GM19452 (cell line): ENCODE data around the gene ICA1.
A peak's percentile ranks its signal among the peaks of the same experiment; 100 is the strongest.

ENCODE experiments used
- ATAC-seq: cut with Tn5 transposase; IDR thresholded peaks from one replicate; pipeline ENCODE4 v1.9.1; 2021; ENCODE audit not compliant: unreplicated experiment

The ICA1 gene

GRCh38 chr7:8135417-8135816, 126.5 kb downstream of the ICA1 start:
- no peak for ATAC-seq

DNA sequence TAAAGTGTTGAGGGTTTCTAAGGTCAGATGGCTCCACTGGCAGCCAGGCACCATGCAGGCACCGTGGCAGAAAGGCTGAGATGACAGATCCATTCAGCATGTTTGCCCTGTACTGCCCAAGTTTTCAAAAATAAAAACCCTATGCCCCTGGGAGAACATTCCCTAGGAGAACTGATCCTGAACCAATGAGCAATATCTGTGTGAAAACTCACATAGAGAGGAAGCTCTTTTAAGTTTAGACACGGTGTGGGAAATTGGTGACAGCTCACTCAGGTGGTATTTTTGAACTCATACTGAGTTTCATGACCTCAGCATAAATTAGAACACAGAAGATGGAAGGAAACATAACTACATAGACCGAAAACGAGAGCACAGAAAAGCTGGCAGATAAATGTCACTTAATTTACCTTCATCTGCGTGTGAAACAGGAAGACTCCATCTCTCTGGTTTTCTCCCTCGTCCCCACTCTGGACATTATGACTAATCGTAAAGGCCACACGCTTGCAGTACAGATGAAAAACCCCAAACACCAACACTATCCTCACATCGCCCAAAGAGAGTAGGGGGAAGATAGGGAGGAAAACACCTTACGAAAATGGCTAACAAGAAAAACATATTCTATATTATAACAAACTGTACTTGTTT, 127.8 kb downstream of the ICA1 start:
- ATAC-seq = peak; percentile 72

- peak; percentile 25 for ATAC-seq
Observed at GRCh38 chr7:8133188-8133848, 128.6 kb downstream of the ICA1 start.

DNA sequence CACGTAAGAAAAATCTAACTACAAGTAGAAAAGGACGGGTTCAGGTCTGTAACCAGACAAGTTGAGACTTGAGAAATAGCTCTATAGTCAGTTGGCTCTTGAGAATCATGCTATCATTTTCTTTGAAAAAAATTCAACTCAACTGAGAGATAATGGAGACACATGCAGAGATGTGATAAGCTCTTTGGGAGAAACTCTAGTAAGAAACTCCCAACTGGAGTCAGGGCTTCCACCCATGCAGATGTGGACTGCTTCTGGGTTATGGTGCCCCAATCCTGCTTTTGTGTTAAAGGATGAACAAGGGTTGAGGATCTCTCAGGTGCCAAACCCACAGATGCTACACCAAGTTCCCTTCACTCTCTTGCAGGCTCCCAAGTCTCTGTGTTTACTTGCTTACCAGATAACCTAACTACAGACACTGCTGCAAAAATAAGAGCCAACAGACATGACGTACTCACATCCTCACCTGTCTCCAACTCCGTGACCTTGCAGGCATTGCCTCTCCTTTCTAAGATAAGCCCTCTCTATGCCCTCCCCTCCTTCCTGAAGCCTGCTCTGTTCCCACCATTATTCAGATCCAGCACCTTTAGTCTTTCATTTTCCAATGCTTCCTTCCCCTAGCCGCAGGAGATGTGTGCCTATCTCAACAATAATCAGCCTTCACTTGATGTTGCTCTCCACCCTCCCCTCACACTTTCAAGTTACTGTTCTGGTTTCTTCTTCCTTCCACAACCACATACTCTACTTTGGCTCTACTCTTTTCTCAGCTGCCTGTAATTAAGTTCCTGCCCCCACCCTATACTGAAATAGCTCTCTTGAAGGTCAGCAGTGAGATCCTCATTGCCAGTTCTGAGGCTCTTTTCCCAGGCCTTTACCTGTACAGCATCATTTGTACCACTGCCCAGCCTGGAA, 130.0 kb downstream of the ICA1 start:
- ATAC-seq = peak; percentile 43

DNA sequence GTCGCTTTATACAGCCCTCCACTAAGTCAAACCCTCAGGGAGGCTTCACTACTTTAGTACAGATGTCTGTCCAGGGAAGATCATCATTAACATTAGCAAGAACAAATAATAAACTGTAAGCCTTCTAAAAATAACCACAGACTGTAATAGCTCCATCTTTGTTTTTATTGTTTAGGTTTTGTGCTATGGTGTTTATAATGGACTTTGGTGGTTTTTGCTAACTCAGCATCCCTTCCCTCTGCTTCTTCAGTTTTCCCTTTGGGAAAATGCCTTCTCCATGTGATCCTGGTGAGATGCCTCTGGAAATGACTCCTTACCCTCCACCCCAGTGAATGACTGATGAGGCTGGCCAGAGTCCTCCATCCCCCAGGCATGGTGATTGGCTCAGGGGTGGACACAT, 131.3 kb downstream of the ICA1 start:
- no peak for ATAC-seq

GRCh38 chr7:8129318-8129659, 132.7 kb downstream of the ICA1 start:
- ATAC-seq = no peak

- ATAC-seq = no peak
Observed at GRCh38 chr7:8128449-8129317, 133.3 kb downstream of the ICA1 start.

DNA sequence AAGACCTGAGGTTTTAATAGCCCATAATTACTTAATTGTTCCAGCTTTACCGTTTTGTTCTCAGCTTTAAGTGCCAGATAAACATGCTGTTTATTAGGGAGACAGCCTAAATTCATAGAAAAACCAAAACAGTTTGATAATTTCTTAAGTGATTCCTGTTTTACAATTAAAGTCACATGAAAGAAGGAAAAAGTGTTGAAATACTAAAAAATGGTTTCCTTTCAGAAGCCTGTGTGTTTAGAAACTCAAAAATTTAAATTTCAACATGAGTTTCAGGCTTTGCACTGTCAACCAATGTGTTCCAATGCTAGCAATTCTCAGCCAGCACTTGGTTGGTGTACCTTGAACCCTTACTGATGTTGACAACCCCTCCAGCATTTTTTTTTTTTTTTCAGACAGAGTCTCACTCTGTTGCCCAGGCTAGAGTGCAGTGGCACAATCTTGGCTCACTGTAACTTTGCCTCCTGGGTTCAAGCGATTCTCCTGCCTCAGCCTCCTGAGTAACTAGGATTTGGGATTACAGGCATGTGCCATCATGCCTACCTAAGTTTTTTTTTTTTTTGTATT, 135.3 kb downstream of the ICA1 start:
- peak; percentile 2 for ATAC-seq

DNA sequence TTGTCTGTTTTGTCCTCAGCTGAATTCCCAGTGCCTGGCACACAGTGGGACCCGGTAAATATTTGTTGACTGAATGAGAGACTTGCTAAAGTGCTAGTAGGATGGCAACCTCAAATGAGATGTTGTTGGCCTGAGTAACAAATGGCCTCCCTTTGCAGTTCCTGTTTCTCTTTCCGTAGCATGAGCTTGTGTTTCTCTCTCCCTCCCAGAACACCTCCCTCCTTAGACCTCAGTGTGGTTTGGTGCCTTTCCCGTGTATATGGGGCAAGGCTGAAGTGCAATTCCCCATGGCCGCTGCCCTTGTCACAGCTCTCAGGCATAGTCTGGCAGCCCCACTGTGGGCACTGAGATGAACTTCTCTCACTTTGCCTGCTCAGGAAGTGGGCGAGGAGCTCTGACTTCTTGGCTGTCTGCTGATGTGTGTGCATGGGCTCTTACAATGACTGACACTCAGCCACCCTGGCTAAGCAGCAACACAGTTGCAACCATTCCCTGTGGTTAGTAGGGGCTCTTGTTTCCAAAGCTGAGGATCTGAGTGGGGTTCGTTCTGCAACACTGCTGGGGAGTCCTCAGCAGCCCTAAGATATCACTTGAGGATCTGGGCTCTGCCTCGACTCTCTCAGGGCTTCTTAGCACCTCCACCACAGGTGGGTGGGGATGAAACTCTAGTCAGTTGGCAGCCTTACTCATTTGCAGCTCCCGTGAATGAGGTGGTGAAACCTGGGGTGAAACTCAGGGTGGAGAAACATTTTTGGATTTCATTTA, 136.1 kb downstream of the ICA1 start:
- peak; percentile 71 for ATAC-seq

DNA sequence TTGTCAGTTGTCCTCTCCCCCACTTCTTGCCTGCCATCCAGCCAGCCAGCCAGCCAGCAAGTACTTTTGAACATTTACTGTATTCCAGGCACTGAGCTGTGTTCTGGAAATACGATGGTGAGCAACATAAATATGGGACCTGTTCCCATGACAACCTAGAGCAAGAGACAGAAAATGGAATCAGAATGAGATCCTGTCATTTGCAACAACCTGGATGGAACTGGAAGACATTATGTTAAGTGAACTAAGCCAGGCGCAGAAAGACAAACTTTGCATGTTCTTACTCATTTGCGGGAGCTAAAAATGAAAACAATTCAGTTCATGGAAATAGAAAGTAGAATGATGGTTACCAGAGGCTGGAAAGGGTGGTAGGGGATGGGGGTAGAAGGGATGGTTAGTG, 140.7 kb downstream of the ICA1 start:
- no peak for ATAC-seq

DNA sequence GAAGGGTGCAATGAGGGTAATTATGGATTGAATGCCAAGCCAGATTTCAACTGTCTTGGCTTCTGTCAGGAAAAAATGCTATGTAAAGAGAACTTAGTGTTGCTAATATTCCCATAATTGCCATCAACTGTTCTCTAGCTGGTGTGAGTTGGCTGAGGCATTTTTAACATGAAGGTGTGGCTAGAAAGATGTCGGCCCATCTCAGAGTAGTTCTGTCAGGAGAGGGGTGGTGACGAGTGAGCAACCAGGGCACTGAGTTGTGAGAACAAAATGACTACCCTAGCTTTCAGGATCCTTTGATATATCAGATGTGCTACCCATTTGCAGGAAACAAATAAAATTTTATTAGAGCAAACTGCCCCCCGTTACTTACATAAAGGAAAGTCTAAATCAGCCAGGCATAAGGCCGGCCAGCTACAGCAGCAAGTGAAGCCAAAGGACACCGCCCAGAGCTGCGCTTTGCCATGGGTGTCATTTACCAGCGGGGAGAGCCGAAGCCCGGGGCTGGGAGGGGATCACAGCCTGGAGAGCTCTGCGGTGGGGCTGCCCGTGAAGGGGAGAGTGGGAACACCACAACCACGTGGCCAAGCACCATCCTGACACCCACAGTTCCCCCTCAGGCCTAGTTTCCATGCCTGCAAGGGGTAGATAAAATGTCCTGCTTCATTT, 141.4 kb downstream of the ICA1 start:
- no peak for ATAC-seq

DNA sequence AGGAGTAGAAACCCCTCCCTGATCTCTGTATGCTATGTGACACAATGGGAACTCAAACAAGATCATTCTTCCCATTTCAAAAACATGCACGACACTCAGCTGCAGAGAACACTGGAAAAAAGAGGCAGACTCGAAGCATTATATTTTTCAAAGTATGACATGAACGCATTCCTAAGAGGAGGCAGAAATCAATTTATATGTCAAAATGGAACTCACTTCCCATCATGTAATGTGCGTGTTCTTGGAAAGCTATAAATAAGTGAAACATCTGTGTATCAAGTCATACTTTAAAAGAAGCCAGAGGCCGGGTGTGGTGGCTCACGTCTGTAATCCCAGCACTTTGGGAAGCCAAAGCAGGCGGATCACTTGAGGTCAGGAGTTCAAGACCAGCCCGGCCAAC, 142.7 kb downstream of the ICA1 start:
- ATAC-seq = no peak

GRCh38 chr7:8117195-8117594, 144.8 kb downstream of the ICA1 start:
- ATAC-seq = no peak

DNA sequence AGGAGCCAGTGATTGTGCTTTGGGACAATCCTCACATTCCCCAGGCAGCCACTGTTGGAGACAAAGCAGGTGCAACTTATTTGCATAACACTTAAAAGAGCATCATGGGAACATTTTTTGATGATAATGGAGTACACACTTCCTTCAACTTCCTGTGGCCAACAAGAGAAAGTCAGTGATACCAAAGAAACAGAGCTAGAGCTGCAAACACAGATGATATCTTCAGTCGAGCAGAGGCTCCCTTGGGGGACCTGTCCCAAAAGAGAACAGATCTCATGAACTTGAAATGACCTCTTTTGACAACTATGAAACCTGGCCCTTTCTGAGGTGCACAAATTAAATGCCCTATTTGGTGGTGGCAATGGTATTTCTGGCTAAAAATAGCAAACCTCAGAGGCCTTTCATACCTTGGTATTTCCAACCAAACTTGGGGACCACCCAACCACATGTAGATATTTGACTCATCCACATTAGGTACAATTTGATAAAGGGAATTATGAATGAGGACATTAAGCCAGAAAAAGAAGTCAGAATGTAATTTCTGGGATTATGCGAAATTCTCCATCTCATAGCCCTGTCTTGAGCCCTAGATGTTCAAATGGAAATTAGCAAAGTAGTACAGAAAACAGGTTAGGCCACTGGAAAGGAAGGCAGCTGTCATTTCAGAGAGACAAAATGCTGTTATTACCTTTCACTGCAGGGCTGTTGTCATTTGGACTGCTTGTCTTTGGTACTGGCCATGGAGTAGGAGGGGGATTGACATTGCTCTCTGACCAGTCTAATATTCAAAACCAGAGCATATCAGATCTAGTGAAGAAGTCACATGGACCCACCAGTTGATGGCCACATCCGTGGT, 146.2 kb downstream of the ICA1 start:
- ATAC-seq = peak; percentile 89

DNA sequence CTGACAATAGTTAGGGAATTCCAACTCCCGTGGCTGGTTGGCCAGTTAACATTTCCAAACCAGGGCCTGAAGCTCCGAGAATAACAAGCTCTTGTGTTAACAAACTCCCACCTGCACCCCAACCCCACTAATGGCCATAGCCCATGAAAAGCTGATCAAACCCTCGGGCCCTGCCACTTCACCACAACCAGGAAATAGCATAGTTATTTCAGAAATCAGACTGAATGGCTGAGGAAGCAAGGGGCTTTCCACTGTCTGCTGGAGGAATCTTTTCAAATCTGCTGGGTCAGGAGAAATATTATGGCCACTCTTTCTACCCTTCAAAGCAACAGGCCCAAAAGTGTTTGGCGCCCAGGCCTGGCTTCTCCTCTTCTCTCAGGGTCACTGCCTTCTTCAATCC, 147.8 kb downstream of the ICA1 start:
- peak; percentile 38 for ATAC-seq

DNA sequence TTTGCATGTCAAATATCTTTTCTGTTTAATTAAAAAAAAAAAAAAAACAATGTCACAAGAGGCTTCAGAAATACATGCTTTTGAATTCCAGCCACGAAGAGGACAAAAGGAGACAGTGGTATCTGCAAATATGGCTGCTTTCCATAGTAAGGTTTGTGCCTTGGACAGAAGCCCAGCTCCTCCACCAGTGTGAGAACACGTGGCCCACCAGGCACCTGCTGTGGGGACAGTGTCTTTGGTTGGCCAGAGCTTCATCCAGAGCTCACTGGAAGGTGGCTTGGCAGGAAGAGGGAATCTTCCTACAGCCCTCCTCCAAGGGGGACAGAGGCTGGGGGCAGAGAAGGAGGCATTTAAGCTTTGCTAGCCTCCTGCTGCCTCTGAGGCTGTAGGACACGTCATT, 148.8 kb downstream of the ICA1 start:
- no peak for ATAC-seq

DNA sequence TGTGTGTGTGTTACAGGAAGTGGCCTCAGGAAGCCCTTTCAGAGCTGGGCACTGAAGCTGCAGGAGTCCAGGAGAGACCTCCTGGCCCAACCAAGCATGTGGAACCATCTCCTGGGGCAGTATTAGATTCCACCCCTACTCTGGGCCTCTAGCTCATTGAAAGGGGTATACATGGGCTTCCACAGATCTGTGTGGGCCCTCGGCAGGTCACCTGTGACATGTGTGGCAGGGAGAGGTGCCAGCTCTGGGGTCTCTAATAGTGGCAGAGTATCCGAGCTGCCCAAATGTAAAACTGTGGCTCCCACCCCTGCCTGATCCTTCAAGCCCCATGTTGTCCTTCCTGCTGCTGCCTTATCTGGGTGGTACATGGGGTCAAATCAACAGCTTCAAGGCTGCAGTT, 149.3 kb downstream of the ICA1 start:
- ATAC-seq = no peak

- ATAC-seq = no peak
Observed at GRCh38 chr7:8111282-8111960, 150.5 kb downstream of the ICA1 start.
